ENCODE results near the gene PLXNA4.

GRCh38 chr7:132255898-132256297 is 320.4 kb downstream of the PLXNA4 start:
- TF ChIP-seq POLR2A (IDR thresholded peaks at IDR 0.05) = no peak
- no peak for TF ChIP-seq CTCF (IDR thresholded peaks at IDR 0.05 in 4 of 5, conservative IDR thresholded peaks at IDR 0.05 in 1 of 5)
